NCI-H82 (cell line): Measurements from ENCODE around the gene UNC79.

ENCODE experiments used
- DNase-seq: peaks from one replicate; lab custom pipeline; 2025; lab: John Stamatoyannopoulos, UW

The UNC79 gene

DNA sequence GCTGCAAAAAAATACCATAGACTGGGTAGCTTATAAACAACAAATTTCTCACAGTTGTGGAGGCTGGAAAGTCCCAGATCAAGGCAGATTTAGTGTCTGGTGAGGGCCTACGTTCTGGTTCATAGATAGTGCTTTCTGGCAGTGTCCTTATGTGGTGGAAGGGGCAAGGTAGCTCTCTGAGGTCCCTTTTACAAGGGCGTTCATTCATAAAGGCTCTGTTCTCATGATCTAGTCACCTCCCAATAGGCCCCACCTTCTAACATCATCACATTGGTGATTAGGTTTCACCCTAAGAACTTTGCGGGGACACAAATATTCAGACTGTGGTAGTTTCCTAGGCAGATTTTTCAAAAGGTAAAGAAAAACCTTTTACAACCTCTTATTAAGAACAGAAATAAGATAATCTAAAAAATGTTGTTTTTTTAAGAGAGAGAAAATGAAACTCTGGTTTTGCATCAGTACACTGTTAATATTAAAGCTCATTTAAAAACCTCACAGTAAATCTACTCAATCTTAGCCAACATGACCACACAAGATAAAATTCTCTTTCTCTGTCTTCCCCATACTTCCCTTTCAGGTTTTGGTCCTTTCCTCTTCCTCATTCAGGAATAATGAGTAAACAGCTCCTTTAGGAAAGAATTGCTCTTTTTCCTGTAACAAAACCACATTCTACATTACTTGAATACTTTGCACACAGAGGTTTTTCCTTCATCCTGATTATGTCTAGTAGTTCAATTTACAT lies 117.5 kb downstream of the UNC79 start:
- no peak for DNase-seq

DNA sequence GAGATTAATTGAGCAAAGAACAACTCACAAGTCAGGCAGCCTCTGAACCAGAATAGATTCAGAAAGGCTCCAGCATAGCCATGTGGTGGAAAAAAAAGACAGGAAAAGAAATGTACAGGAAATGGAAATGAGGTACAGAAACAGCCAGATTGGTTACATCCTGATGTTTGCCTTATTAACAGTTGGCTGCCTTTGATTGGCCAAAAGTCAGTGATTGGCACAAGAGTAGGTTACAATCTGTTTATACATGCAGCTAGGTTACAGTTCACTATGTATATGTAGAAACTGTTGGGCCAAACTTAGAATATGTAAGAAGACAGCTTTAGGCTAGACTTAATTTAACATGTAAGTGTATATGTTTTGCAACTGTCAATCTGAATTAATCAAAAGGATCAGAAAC lies 118.9 kb downstream of the UNC79 start:
- no peak for DNase-seq

DNA sequence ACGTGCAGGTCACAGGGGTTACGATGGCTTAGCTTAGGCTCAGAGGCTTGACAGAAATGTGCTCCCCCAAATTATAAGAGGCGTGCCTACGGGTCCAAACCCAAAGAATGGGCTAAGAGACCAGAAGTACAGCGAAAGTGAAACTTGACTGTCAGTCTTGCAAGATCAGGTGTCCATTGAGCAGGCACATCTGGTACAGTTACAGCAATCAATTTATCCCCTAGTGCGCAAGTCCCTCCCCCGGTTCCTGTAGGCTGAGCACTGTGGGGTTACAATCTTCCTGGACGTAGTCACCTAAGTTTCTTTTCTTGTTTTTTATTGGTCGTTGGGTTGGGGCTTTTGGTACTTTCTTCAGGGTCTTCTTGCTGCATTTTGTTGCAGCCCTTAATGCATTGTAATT lies 134.2 kb downstream of the UNC79 start:
- DNase-seq = no peak

DNA sequence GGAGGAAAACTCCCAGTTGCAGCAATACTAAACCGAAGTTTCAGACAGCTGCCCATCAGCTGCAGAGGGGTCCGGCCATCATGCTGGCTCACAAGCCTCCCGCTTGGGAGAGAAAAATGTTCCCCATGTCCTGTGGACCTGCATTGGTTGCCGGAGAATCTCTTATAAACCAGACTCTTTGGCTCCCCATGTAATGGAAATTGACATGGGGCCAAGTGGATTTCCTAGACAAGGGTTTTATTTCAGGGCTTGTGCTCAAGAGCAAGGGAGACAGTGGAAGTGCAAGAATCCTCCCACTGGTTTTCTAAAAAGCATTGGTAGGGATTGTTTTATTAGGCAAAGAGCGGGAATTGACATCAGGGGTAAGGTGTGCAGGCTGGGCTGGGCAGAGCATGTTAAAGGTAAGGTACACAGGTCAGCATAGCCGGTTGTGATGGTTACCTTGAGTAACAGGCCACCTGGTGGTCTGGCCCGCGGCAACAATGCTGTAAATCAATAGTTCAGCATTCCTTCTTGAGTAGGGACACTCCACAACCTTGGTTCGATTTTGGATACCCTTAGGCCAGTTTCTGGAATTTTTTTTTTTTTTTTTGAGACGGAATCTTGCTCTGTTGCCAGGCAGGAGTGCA lies 135.4 kb downstream of the UNC79 start:
- no peak for DNase-seq

DNA sequence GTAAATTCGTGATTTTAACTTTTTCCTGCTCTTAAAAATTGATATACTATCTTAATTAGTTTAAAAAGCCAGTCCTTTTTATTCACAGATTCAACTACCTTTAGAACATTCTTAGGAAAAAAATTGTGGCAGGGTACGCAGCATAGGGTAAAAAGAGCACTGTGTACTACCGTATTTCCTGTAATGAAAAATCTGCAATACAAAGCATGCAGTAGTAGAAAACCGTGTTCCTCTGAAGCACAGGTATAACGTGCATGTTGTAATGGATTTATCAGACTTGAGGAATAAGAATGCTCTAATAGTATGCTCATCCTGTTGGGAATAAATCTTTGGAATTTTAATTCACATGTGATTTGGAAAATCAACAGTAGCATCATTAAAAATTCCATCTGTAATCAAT lies 140.5 kb downstream of the UNC79 start:
- DNase-seq = no peak

DNA sequence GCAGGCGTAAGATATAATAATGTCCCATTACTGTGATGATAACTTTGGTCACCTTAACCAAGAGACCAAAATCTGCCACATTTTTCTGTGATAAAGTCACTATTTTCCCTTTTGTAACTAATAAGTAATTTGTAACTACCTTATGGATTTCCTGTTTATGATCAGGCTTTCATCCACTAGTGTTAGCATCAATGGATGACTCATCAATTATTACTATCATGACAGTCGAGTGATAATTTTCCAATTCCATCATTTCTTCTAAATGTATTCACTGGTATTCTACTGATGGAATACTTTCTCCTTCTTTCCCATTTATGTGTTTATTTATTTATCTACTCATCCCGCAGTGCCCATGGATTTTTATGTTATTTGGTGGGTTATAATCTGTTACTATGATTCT lies 148.4 kb downstream of the UNC79 start:
- DNase-seq = no peak

DNA sequence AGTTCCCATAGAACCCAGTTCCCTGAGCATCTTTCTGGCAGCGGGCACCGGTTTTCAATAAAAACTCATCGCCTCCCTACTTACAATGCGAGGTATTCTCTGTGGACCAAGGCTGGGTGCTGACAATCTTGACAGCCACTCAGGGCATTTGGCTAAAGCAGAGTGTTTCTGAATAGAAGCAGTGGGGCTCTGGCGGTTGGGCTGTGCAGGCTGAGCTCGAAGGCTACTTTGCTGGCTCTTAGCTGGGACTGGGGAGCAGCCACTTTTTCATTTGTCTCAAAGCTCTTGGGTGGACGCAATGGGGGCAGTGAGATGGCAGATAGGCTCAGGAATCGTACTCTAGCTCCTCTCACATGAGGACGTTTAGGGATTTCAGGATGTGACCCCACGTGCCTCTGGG lies 151.8 kb downstream of the UNC79 start:
- no peak for DNase-seq

DNA sequence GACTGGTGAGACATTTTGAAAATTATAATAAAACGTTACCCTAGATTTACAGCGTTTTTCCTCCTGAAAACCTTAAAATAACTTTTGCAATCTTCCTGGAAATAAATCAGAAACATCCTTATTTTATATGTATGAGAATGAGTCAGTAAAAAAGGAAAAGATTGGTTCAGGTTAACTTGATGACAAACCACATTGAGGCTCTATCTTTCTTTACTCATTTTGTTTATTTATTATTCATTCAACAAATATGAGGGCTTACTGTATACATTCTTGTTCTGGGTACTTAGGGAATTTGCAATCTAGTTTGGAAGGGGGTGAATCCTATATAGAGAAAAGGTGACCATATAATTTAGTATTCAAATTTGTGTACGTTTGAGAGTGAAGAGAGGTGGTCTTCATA lies 156.6 kb downstream of the UNC79 start:
- no peak for DNase-seq

DNA sequence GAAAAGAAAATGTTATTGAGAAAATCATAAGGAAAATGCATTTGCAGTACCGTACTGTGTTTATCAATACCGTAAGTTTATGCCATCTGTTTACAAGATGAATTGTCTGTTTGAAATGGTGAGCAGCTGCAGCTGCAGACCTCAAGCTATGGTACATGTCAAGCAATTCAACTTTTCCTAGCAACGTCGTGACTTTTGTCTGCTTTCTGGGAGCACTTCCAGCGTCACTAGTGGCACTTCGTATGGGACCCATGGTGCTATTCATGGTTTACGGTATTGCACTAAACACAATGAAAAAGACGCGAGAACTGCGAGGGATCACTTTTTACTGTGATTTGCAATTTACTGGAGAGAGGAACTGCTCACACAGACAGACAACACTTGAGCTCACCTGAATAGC lies 160.8 kb downstream of the UNC79 start:
- DNase-seq = no peak

DNA sequence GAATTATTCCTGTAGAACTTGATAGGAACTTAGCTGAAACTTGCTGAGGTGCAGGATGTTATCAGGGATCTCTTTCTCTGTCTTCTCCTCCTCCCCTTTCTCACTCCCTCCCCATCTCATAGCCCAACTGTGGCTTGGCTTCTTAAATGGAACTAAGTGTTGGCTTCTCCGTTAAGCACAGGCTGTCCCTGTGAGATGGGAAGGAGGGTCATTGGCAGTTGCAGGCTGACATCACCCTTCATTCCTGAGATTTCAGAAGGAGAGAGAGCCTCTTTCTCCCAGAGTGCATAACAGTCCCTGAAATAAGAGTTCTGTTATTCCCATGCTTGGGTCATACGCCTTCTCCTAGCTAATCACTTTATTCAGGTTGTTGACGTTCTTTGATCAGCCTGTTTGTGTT lies 162.0 kb downstream of the UNC79 start:
- no peak for DNase-seq

DNA sequence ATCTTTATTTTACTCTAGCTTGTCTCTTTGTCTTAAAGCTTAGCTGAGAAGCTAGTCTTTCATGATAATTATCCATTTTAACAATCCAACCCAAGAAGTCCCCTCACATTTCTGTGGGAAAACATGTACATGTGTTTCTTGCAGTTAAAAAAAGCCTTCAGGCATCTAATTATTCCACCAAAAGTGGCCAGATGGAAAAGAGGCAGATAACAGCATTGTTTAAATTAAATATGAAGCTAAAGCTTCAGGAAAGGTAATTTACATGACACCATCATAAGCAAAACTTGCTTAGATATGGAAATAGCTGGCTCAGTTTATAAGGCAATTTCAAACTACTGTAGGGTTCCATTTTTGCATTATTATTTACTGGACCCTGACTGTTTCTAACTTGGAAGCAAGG lies 175.4 kb downstream of the UNC79 start:
- no peak for DNase-seq

DNA sequence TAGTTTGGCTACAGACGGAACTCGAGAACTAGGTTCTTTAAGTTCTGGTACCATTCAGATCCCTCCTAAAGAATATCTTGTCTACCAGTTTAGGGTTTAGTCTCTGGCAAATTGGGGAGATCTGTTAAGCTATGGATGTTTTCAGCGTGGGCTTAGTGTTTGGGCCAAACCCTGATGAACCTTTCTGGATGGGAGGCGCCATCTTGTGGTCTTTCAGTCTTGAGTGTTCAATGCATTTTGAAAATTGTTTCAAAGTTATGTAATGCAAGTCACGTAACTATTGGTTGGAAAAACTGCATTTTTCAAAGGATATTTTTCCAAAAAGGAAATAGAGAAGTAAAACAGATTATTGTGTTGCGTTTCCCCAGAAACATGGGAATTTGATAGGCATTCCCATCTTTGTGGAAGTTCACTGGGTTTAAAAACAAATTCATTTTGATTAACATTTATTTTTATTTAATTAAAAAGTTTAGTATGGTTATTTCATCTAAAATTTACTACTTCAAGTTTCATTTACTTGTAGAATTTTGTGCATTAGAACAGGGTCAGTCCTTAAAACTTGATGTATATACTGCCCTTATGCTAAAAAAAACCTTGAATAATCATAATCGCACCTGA lies 188.5 kb downstream of the UNC79 start:
- DNase-seq = peak; percentile 71

DNA sequence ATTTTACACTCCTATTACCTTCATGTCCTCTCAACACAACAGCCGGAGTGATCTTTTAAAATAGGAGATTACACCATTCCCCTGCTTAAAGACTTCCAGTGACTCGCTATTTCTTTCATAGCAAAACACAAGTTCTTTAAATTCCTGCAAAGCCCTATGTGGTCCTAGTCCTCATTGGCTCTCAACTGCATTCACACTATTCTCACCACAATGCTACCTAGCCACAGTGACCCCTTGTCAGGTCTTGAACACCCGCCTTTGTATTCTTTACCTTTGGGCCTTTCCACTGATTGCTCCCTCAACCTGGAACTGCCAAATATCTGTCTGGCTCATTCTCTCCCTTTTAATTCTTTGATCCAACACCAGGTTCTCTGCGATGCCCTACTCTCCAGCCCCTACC lies 197.3 kb downstream of the UNC79 start:
- no peak for DNase-seq

DNA sequence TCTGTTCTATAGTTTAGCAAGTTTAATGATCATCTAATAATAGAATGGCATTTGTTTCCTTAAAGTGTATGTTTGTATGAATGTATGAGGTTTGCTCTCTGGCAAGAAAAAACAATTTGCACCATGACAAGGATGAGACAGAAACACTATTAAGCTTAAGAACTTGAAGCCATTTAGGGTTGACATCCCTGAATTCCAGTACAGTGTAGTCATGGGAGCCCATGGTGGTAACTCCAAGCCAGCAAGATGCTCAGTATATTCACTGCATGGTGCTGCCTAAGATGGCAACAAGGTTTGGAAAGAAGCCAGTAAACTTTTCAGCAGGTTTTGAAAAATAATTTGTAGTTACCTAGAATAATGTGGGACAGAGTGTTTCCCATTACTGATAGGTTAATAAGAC lies 198.9 kb downstream of the UNC79 start:
- no peak for DNase-seq

DNA sequence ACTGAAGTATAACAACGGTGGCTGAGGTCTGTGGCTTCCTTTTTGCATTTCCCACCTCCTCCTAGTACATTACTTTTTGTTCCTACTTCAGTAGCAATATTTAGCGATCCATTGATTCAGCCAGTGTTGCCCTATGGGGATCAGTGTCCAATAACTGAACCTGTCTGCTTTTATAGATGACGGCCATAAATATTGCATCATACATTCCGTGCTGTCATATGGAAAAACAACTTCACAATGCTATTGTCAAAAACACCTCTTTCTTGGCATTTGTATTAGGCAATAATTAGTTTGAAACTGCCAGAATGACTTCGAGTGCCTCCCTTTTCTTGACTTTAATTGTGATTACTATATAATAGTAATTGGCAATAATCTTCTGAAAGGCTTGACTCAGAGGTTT lies 208.1 kb downstream of the UNC79 start:
- DNase-seq = no peak

DNA sequence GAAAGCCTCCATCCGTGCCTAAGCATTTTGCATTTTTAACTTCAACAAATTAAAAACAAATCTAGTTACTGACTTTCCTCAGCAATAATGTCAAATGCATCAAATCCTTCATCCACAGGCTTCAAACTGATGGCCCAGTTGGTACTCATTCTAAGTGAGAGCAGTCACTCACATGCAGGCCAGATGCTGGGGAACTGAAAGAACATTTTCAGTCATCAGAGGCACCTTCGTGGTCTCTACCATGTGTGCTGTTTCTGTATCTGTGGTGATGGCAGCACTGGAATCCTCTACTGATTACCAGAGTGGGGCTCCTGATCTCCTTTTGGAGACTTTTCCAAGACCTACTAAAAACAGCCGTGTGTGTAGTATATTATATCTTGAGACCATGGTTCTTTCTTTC lies 212.4 kb downstream of the UNC79 start:
- no peak for DNase-seq

DNA sequence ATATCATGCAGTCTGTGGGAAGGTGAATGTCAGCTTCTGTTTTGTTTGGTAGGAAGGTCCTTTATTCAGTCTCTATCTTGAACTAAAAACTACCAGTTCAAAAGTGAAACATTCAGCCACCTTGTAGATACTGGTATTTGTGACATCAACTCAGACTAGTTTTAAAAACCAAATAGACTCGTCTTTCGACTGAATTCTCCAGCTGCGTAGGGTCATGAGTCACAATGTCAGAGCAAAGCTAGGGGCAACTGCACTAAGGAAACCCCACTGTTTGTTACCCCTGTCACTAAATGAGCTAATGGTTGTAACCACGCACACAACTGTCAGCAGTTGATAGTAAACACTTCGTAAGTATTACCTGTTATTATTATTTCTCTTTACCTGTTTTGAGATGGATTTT lies 212.9 kb downstream of the UNC79 start:
- no peak for DNase-seq

DNA sequence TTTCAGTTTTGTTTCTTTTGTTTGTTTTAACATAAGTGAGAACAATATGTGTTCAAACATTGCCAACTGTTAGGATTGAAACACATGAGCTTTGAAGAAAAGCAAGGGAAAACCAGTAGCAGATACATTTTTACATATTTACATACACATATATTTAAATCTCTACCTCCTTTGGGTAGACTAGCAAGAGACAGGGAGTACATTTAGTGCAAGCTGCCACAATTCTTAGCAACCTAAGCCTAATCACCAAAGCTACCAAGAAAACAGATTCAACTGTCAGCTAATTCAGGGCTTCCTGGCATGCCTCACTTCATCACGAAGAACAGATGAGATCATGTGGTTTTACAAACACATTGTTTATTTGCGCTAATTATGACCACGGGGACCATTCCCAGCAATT lies 214.5 kb downstream of the UNC79 start:
- DNase-seq = no peak

DNA sequence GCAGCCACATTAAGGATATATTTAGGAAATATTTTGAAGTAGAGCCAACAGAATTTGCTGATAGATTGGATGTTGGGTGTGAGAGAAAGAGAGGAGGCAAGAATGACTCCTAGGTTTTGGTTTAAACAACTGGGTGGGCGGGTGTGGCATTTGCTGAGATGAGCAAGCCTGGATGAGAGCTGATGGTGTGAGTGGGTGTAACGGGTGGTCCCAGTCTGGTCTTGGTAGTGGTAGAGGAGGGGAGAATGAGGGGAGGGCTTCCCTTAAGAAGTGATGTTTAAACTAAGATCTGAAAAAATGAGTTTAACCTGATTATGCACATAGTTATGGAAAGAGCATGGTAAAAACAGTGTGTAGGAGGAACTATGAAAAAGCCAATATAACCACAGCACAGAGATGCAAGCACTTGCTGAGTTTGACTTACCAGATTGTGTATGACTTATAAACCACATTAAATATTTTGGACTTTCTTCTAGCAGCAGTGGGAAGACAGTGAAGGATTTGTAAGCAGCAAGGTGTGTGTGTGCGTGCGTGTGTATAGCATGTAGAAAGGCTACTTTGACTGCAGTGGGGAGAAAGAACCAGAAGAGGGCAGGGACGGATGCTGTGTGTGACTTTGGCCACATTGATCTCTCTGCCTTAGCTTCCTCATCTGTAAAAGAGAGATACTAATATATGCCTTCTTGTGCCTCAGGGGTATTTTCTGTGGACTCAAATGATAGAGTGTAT lies 217.9 kb downstream of the UNC79 start:
- peak; percentile 52 for DNase-seq

DNA sequence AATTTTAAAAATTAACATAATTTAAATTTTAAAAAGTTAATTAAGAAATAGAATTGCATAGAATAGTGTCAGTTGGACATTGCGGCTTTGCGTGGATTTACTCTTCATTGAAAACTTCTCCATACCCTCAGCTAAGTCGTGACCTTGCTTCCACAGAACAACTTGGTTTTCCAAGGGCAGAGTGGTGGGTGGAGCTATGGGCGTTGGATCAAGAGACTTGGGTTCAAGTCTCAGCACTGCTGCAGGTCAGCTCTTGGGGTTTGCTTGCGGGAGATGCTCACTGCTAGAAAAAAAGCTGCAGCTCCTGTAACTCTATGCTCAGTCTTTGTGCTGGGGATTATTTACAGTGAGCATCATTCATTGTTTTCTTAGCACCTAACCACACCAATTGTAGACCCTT lies 223.9 kb downstream of the UNC79 start:
- peak; percentile 4 for DNase-seq

DNA sequence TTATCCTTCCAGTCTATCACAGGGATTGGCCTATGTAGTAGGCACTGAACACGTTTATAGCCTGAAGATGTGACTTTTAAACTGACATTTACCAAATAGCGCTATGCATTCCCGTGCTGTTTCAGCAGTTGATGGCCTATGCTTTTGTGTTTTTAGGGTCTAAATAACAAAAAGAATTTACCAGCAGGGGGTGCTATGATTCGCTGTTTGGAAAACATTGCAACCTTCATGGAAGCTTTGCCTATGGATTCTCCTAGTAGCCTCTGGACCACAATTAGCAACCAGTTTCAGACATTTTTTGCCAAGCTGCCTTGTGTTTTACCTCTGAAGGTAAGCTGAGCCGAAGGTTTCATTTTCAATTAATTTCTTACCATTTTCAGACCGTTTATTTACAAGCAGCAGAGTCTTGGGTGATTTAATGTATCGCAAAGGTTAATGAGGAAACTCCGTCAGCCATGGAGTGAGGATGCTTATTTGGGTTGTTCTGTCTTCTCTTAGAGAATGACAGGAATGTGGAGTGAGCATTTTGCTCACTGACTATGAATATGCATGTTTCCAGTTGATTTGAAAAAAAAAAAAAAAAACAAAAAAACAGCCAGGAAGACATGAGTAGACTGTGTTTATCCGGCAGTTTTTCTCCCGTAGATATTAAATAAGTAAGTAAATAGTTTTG lies 224.5 kb downstream of the UNC79 start:
- peak; percentile 87 for DNase-seq

DNA sequence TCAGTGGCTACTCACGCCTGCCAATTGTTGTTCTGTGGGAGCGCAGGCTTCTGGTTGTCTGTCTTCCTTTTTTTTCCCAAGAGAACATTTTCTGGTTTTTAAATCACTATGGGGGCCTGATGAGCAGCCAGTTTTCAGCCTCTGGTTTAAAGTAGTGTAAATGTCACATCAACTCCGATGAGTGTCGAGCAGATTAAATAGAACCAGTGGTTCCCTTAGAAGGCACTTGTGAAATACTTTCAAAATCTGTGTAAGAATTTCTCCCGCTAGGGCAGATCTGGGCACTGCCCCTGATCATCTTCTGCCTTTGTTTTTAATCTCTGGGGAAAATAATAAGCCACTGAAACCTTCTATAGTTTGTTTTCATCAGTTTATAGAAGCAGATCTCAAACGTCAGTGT lies 227.1 kb downstream of the UNC79 start:
- DNase-seq = no peak
